HUES64 (cell line): Measurements from ENCODE around the gene NKAPL.

ENCODE experiments used
- H3K27ac ChIP-seq: 2 replicates; pipeline ENCODE4 v1.7.0; 2013; ENCODE audit warnings: low read depth, low read length, inconsistent platforms
- H3K27me3 ChIP-seq: 2 replicates; pipeline ENCODE4 v1.6.1; 2013; ENCODE audit warnings: mild to moderate bottlenecking, low read length; ENCODE audit not compliant: insufficient read depth
- H3K36me3 ChIP-seq: 2 replicates; pipeline ENCODE4 v1.6.1; 2013; ENCODE audit warnings: mild to moderate bottlenecking, low read length; ENCODE audit not compliant: insufficient read depth
- H3K4me1 ChIP-seq: 2 replicates; pipeline ENCODE4 v1.6.1; 2013; ENCODE audit warnings: mild to moderate bottlenecking, low read length, moderate library complexity; ENCODE audit not compliant: insufficient read depth
- H3K4me3 ChIP-seq: 2 replicates; pipeline ENCODE4 v1.5.1; 2013; ENCODE audit warnings: mild to moderate bottlenecking, low read length, moderate library complexity
- H3K9ac ChIP-seq: 2 replicates; pipeline ENCODE4 v1.6.1; 2013; ENCODE audit warnings: mild to moderate bottlenecking, low read depth, low read length
- H3K9me3 ChIP-seq: 2 replicates; pipeline ENCODE4 v1.6.1; 2013; ENCODE audit warnings: low read depth, low read length; ENCODE audit not compliant: insufficient read depth
- WGBS: fragments of 150-250, 120-280 bp; methylation state at CpG from one replicate; pipeline ENCODE4 v1.1.7; 2013; ENCODE audit warnings: missing lambda C conversion rate; 5-methylcytosine and 5-hydroxymethylcytosine counted together

NKAPL gene

GRCh38 chr6:28250747-28251146, 8.3 kb upstream of the NKAPL start:
- peak overlapping the region; percentile 89 for H3K4me3 ChIP-seq
- WGBS, result 92% methylated on average over 2 of the region's 2 CpGs
- no peaks in the 10 kb centered on the region for H3K9me3 ChIP-seq
- no peak overlapping the region for H3K27ac ChIP-seq
- H3K36me3 ChIP-seq, result peaks cover 34% of the 10 kb centered on the region
- peak overlapping the region; percentile 76; the same call in 1 of the 2 replicates for H3K9ac ChIP-seq
- peaks cover 6% of the 10 kb centered on the region for H3K4me1 ChIP-seq
- H3K27me3 ChIP-seq, result no peaks in the 10 kb centered on the region; the same call in 1 of the 2 replicates

DNA sequence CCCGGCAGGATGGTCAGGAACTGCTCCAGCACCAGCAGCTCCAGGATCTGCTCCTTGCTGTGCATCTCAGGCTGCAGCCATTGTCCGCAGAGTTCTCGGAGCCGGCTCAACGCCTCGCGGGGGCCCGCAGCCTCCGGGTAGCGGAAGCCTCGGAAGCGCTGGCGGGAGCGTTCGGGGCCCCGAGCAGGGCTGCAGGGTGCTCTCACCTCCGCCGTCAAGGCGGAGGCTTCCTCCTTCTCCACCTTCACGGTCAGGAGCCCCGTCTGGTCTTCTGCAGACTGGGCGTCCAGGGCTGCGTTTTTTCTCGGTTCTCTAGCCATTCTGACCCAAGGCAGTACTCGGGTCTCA, 7.5 kb upstream of the NKAPL start:
- no peaks in the 10 kb centered on the region for H3K9me3 ChIP-seq
- WGBS, result under 1% methylated on average over 25 of the region's 25 CpGs
- peaks cover 6% of the 10 kb centered on the region for H3K4me1 ChIP-seq
- H3K9ac ChIP-seq, result peak overlapping the region; percentile 76
- no peaks in the 10 kb centered on the region; the same call in 1 of the 2 replicates for H3K27me3 ChIP-seq
- peaks cover 26% of the 10 kb centered on the region for H3K36me3 ChIP-seq
- no peak overlapping the region; the same call in 1 of the 2 replicates for H3K27ac ChIP-seq
- peak overlapping the region; percentile 89 for H3K4me3 ChIP-seq

DNA sequence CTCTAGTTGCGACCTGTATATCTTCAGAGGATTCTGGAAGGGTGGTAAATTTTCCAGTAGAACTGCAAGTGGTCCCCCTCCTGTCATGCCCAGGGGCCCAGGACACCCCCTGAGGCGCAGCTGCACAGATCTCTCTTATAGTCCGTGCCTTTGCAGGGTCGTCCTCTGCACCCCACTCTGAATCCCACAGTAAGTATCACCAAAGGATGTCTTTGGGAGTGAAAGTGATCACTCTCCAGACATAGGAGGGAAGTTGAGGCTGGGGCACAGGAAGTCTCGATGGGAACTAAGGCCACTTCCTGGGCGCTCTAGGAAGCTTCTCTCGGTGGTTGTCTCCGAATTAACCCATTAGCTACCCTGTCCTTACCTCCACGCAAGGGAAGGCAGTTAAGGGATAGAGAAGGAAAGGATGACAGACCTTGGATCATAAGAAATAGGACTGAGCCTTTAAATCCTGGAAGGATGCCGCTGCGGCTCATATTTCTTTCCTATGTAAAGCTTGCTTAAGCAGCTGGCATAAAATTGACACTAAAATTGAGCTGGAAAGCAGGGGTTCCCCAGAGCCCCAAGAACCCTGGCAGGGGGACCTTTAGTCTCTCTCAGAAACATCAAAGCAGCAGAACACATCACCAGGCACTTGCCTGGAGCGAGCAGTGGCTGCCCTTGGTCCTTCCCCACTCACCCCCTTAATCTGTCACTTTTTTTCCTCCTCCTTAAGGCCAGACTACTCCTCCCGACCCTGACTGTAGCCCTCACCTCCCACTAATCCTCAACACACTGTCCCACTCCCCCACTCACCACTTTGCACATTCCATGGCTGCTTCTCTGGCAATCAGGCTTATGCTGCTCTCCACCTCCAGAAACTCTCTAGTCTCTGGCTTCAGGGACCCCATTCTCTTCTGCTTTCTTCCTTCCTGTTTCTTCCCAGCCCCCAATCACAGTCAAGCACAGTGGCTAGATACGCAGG, 6.8 kb upstream of the NKAPL start, which contains the start of gene ZKSCAN4:
TSS of gene ZKSCAN4 (minus strand) at position 261 of the 967 bp plus-strand sequence. CDS start 289 bp downstream, outside the sequence.
- H3K27ac ChIP-seq, result no peak within 1 kb of the TSS; the same call in 1 of the 2 replicates
- H3K9me3 ChIP-seq, result no peaks in the 10 kb centered on the region
- 18% methylated on average over 12 of the region's 14 CpGs for WGBS

DNA sequence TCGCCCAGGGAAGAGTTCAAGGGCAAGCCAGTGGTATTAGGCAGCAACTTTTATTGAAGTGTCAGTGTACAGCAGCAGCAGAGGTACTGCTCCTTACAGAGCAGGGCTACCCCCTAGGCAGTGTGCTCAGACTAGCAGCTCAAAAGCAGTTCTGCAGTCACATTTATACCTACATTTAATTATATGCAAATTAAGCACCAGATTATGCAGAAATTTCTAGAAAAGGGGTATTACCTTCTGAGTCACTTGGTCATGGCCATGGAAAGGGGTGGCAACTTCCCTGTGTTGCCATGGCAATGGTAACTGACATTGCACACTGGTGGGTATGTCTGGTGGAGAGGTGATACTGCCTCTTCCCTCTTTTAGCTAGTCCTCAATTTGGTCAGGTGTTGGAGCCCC, 5.0 kb upstream of the NKAPL start:
- Histone ChIP-seq H3K9me3 (no peaks in the 10 kb centered on the region), H3K9ac (no peak overlapping the region), H3K27me3 (no peaks in the 10 kb centered on the region; the same call in 1 of the 2 replicates), H3K4me3 (no peak overlapping the region), H3K36me3 (0 out of 2 replicates have a peak, but pooled peaks cover 6% of the 10 kb centered on the region), H3K4me1 (peaks cover 6% of the 10 kb centered on the region), H3K27ac (no peak overlapping the region)
- 82% methylated on average over 1 of the region's 1 CpG for WGBS

More for the DNA sequence above, 6.8 kb upstream of the NKAPL start, which contains the start of gene ZKSCAN4:
- peaks cover 6% of the 10 kb centered on the region for H3K4me1 ChIP-seq
- H3K27me3 ChIP-seq, result no peaks in the 10 kb centered on the region; the same call in 1 of the 2 replicates
- H3K36me3 ChIP-seq, result peaks cover 20% of the 10 kb centered on the region; the same call in 1 of the 2 replicates
- H3K9ac ChIP-seq, result peak within 1 kb of the TSS; percentile 76
- peak within 1 kb of the TSS; percentile 89 for H3K4me3 ChIP-seq

DNA sequence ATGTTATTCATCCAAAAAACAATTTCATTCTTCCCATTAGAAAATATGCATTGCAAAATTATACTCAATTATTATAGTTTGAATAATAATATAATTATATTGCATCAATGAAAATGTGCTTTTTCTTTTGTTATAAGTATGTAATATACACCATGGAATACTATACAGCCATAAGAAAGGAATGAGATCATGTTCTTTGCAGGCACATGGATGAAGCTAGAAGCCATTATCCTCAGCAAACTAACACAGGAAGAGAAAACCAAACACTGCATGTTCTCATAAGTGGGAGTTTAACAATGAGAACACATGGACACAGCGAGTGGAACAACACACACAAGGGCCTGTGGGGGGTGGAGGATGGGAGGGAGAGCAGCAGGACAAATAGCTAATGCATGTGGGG, 2.1 kb upstream of the NKAPL start:
- Histone ChIP-seq H3K36me3 (no peaks in the 10 kb centered on the region), H3K9me3 (no peaks in the 10 kb centered on the region), H3K27me3 (peaks cover 13% of the 10 kb centered on the region), H3K27ac (no peak overlapping the region), H3K9ac (no peak overlapping the region), H3K4me1 (no peaks in the 10 kb centered on the region), H3K4me3 (no peak overlapping the region)
- no CpG with 5 or more reads among the region's 1 CpG for WGBS

DNA sequence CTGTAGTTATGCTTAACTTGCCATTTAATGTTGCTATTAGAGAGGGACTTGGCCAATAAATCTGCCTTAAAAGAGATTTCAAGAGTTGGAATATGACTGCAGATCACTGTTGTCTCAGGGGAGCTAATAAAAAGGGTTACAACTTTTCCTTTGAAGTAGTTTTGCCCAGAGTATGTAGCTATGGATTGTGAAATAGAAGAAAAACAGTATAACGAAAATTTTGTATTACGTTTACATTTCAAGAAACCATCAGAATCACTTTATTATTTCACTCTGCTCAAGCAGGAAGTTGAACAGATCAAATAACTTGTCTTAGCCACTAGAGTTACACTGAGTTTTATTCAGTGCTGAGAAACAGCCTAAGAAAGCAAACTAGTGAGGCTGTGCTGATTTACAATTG, 4.8 kb downstream of the NKAPL start:
- Histone ChIP-seq H3K4me1 (peaks cover 14% of the 10 kb centered on the region; the same call in 1 of the 2 replicates), H3K27ac (no peak overlapping the region), H3K9me3 (no peaks in the 10 kb centered on the region), H3K4me3 (no peak overlapping the region), H3K36me3 (no peaks in the 10 kb centered on the region), H3K27me3 (peaks cover 41% of the 10 kb centered on the region), H3K9ac (no peak overlapping the region)
- 87% methylated on average over 2 of the region's 2 CpGs for WGBS

GRCh38 chr6:28264834-28265401, 5.8 kb downstream of the NKAPL start:
- WGBS, result 83% methylated on average over 3 of the region's 4 CpGs
- Histone ChIP-seq H3K4me1 (peaks cover 14% of the 10 kb centered on the region; the same call in 1 of the 2 replicates), H3K9me3 (no peaks in the 10 kb centered on the region)

GRCh38 chr6:28266563-28266961, 7.5 kb downstream of the NKAPL start:
- Histone ChIP-seq H3K9me3 (no peaks in the 10 kb centered on the region), H3K9ac (peak overlapping the region; percentile 82), H3K4me1 (peaks cover 14% of the 10 kb centered on the region; the same call in 1 of the 2 replicates), H3K36me3 (no peaks in the 10 kb centered on the region), H3K27me3 (peaks cover 32% of the 10 kb centered on the region; the same call in 1 of the 2 replicates), H3K27ac (peak overlapping the region; percentile 84; the same call in 1 of the 2 replicates), H3K4me3 (peak overlapping the region; percentile 92)
- 49% methylated on average over 4 of the region's 5 CpGs for WGBS

More at GRCh38 chr6:28264834-28265401, 5.8 kb downstream of the NKAPL start:
- no peak overlapping the region for H3K9ac ChIP-seq
- H3K4me3 ChIP-seq, result no peak overlapping the region
- H3K27ac ChIP-seq, result no peak overlapping the region
- H3K36me3 ChIP-seq, result no peaks in the 10 kb centered on the region
- H3K27me3 ChIP-seq, result peaks cover 41% of the 10 kb centered on the region

DNA sequence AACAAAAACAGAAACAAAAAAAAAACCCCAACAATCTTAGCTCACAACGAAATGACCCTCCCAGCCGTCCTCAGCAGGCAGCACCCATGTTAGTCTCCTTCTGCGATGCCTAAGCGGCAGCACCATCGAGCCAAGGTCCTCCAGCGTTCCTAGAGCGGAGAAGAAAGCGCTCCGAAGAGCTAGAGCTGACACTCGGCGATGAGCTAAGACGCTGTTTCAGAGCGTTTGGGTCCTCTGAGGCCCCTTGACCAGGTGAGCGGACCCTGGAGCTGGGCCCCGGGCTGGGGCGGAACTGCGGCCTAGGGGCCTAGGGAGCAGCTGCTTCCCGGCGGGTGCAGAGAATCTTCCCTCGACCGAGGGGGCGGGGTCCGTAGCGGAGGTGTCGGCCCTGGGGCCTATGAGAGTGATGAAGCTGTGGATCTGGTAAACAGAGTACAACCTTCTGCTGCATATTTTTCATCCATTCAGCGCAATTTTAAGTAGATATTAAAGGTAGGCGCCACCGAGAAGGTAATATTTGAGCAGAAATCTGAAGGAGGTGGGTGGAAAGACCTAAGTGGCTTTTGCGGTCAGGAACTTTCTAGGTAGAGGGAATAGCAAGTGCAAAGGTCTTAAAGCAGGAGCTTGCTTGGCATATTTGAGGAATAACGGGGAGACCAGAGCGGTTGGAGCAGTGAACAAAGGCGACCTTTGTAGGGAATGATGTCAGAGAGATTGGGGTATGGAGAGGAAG, 8.0 kb downstream of the NKAPL start, which contains the start of gene ZSCAN26:
TSS of gene ZSCAN26 (plus strand) at position 182 of the 733 bp plus-strand sequence. CDS start 4,777 bp downstream, outside the sequence.
- no peaks in the 10 kb centered on the region for H3K9me3 ChIP-seq
- peaks cover 14% of the 10 kb centered on the region; the same call in 1 of the 2 replicates for H3K4me1 ChIP-seq
- H3K4me3 ChIP-seq, result peak within 1 kb of the TSS; percentile 92
- peaks cover 6% of the 10 kb centered on the region for H3K36me3 ChIP-seq
- WGBS, result under 1% methylated on average over 32 of the region's 32 CpGs
- peaks cover 28% of the 10 kb centered on the region; the same call in 1 of the 2 replicates for H3K27me3 ChIP-seq
- H3K27ac ChIP-seq, result peak within 1 kb of the TSS; percentile 84
- H3K9ac ChIP-seq, result peak within 1 kb of the TSS; percentile 82

DNA sequence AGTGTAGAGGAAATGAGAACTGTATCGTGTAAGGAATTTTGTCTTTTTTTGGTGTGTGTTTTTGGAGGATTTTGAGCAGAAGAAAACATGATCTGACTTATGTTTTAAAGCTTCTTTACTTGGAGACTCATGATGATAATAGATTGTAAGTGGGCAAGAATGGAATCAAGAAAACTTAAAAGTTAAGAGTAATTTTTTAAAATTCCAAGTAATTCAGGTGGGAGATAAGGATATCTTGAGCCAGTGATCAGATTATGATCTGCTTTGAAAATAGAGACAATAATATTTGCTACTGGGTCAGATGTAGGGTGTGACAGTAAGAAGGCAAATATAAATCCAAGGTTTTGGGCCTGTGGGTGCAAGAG, 8.6 kb downstream of the NKAPL start:
- H3K27ac ChIP-seq, result no peak overlapping the region
- no peaks in the 10 kb centered on the region for H3K9me3 ChIP-seq
- H3K36me3 ChIP-seq, result peaks cover 11% of the 10 kb centered on the region
- peaks cover 23% of the 10 kb centered on the region; the same call in 1 of the 2 replicates for H3K27me3 ChIP-seq
- peak overlapping the region; percentile 82 for H3K9ac ChIP-seq
- H3K4me1 ChIP-seq, result peaks cover 14% of the 10 kb centered on the region; the same call in 1 of the 2 replicates
- 27% methylated on average over 1 of the region's 1 CpG for WGBS
- H3K4me3 ChIP-seq, result peak overlapping the region; percentile 92
